ENCODE data around the gene LGI1. TPM values are rescaled to one million over a fixed set of nuclear protein-coding genes. Genes with fewer than 3 reads are reported as not detected.
A peak's percentile ranks its signal among the peaks of the same experiment; 100 is the strongest.

The LGI1 gene
- total RNA-seq, 1 experiment from 2014 or later = not detected

DNA sequence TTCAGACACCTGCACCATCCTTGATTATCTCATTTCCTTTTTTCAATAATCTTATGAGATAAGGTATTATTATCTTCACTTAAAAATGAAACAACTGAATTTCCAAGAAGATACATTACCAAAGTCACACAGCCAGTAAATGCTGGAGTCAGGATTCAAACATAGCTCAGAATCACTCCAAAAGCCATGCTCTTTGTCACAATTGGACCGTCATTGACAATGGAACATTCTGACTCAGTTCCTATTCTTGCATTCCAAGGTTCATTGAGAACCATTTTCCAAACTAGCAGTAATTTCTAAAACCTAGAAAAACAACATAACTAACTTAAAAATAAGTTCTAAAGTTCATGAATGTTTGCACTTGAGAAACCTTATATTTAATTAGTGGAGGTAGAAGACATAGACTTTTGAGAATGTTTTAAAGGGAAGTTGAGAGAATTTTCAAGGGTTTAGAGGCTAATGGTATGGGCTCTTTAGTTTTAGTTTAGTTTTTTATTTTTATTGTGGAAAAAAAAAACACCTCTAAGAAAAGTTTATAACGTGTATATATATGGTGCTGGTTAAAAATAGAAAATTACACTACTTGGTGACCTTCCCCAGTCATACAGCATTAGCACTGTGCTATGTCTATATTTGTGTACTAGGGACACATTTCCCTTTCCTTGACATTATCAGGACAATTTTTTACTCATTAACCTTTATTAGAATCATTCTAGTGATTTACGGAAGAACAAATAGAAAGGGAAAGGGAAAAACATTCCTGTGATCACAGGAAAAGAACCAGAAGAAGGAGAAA lies 30.9 kb downstream of the LGI1 start (continued):
- TF ChIP-seq, protein P1, sequence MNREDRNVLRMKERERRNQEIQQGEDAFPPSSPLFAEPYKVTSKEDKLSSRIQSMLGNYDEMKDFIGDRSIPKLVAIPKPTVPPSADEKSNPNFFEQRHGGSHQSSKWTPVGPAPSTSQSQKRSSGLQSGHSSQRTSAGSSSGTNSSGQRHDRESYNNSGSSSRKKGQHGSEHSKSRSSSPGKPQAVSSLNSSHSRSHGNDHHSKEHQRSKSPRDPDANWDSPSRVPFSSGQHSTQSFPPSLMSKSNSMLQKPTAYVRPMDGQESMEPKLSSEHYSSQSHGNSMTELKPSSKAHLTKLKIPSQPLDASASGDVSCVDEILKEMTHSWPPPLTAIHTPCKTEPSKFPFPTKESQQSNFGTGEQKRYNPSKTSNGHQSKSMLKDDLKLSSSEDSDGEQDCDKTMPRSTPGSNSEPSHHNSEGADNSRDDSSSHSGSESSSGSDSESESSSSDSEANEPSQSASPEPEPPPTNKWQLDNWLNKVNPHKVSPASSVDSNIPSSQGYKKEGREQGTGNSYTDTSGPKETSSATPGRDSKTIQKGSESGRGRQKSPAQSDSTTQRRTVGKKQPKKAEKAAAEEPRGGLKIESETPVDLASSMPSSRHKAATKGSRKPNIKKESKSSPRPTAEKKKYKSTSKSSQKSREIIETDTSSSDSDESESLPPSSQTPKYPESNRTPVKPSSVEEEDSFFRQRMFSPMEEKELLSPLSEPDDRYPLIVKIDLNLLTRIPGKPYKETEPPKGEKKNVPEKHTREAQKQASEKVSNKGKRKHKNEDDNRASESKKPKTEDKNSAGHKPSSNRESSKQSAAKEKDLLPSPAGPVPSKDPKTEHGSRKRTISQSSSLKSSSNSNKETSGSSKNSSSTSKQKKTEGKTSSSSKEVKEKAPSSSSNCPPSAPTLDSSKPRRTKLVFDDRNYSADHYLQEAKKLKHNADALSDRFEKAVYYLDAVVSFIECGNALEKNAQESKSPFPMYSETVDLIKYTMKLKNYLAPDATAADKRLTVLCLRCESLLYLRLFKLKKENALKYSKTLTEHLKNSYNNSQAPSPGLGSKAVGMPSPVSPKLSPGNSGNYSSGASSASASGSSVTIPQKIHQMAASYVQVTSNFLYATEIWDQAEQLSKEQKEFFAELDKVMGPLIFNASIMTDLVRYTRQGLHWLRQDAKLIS (CRISPR knock-in tag; IDR thresholded peaks at IDR 0.05; ENCODE audit: borderline replicate concordance) = no peak
- TF ChIP-seq NR1H2 (CRISPR knock-in tag; IDR thresholded peaks at IDR 0.05) = no peak
- TF ChIP-seq, protein P2, sequence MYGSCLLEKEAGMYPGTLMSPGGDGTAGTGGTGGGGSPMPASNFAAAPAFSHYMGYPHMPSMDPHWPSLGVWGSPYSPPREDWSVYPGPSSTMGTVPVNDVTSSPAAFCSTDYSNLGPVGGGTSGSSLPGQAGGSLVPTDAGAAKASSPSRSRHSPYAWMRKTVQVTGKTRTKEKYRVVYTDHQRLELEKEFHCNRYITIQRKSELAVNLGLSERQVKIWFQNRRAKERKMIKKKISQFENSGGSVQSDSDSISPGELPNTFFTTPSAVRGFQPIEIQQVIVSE (CRISPR knock-in tag; IDR thresholded peaks at IDR 0.05; ENCODE audit: borderline replicate concordance) = no peak
- no peak for TF ChIP-seq RELA (CRISPR knock-in tag; IDR thresholded peaks at IDR 0.05; ENCODE audit: borderline replicate concordance)
- TF ChIP-seq OVOL2 (CRISPR knock-in tag; IDR thresholded peaks at IDR 0.05; ENCODE audit: borderline replicate concordance) = no peak
- TF ChIP-seq, protein P3, sequence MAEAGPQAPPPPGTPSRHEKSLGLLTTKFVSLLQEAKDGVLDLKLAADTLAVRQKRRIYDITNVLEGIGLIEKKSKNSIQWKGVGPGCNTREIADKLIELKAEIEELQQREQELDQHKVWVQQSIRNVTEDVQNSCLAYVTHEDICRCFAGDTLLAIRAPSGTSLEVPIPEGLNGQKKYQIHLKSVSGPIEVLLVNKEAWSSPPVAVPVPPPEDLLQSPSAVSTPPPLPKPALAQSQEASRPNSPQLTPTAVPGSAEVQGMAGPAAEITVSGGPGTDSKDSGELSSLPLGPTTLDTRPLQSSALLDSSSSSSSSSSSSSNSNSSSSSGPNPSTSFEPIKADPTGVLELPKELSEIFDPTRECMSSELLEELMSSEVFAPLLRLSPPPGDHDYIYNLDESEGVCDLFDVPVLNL (CRISPR knock-in tag; IDR thresholded peaks at IDR 0.05; ENCODE audit: borderline replicate concordance, low read depth) = no peak

DNA sequence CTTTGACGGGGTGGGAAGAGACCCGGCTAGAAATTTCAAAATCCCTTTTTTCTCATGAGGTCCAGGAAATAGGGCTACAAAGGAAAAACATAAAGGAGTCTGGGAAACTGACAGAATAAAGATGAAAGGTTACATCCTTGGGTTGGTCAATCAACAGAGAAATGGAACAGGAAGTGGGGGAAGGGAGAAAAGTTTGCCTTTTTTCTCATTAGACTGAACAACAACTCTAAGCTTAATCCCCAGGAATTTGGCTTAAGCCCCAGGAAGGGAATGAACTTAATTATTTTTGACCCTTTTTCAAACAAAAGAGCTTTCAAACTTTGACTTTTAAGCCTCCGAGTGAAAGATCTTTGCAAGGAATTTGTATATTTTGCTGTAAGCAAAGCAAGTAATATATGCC lies 32.7 kb downstream of the LGI1 start:
- ATAC-seq (peak; percentile 56), DNase-seq (ENCODE audit: low spot score) (no peak)
- Mint-ChIP-seq H3K36me3 (no peaks in the 10 kb centered on the region), H3K4me3 (0 out of 2 replicates have a peak overlapping the region, but pooled peaks have one; percentile 10), H3K9me3 (peaks cover 4% of the 10 kb centered on the region), H3K4me1 (peaks cover 36% of the 10 kb centered on the region), H3K27me3 (ENCODE audit: low read depth) (no peaks in the 10 kb centered on the region), H3K27ac (peak overlapping the region; percentile 84)
- TF ChIP-seq NR3C1 (CRISPR knock-in tag; conservative IDR thresholded peaks at IDR 0.05; ENCODE audit: low read depth) = no peak
- TF ChIP-seq, protein P4, sequence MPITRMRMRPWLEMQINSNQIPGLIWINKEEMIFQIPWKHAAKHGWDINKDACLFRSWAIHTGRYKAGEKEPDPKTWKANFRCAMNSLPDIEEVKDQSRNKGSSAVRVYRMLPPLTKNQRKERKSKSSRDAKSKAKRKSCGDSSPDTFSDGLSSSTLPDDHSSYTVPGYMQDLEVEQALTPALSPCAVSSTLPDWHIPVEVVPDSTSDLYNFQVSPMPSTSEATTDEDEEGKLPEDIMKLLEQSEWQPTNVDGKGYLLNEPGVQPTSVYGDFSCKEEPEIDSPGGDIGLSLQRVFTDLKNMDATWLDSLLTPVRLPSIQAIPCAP (CRISPR knock-in tag; IDR thresholded peaks at IDR 0.05) = no peak
- TF ChIP-seq FOXJ3 (CRISPR knock-in tag; IDR thresholded peaks at IDR 0.05; ENCODE audit: borderline replicate concordance) = no peak
- TF ChIP-seq, protein P5, sequence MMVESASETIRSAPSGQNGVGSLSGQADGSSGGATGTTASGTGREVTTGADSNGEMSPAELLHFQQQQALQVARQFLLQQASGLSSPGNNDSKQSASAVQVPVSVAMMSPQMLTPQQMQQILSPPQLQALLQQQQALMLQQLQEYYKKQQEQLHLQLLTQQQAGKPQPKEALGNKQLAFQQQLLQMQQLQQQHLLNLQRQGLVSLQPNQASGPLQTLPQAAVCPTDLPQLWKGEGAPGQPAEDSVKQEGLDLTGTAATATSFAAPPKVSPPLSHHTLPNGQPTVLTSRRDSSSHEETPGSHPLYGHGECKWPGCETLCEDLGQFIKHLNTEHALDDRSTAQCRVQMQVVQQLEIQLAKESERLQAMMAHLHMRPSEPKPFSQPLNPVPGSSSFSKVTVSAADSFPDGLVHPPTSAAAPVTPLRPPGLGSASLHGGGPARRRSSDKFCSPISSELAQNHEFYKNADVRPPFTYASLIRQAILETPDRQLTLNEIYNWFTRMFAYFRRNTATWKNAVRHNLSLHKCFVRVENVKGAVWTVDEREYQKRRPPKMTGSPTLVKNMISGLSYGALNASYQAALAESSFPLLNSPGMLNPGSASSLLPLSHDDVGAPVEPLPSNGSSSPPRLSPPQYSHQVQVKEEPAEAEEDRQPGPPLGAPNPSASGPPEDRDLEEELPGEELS (CRISPR knock-in tag; IDR thresholded peaks at IDR 0.05) = no peak
- TF ChIP-seq, protein P6, sequence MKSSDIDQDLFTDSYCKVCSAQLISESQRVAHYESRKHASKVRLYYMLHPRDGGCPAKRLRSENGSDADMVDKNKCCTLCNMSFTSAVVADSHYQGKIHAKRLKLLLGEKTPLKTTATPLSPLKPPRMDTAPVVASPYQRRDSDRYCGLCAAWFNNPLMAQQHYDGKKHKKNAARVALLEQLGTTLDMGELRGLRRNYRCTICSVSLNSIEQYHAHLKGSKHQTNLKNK (CRISPR knock-in tag; IDR thresholded peaks at IDR 0.05) = no peak
- no peak for TF ChIP-seq NR2C2 (CRISPR knock-in tag; IDR thresholded peaks at IDR 0.05)
- TF ChIP-seq ZNF121 (CRISPR knock-in tag; IDR thresholded peaks at IDR 0.05) = no peak
- CTCF ChIA-PET = interaction anchor here (0.8 to 2.3 kb wide), 4 partner anchors 26 to 88 kb away, joined by 3 to 9 read pairs (median 6); partner anchors contain the start of gene FRA10AC1
- POLR2A ChIA-PET = no interaction called here
